ENCODE data around the gene OSBPL3.

The OSBPL3 gene

GRCh38 chr7:24980534-24981170 is 674 bp upstream of the OSBPL3 start:
- DNase-seq (ENCODE audit: low spot score), result no peak

GRCh38 chr7:24979470-24979862 is 512 bp downstream of the OSBPL3 start:
- peak; percentile 67 for DNase-seq (ENCODE audit: low spot score)

- no peak for DNase-seq (ENCODE audit: low spot score)
Observed at GRCh38 chr7:24978843-24979469, 1.0 kb downstream of the OSBPL3 start.

- no peak for DNase-seq (ENCODE audit: low spot score)
Observed at GRCh38 chr7:24975644-24976260, 4.2 kb downstream of the OSBPL3 start.

- DNase-seq (ENCODE audit: low spot score), result no peak
Observed at GRCh38 chr7:24975172-24975571, 4.8 kb downstream of the OSBPL3 start.

- DNase-seq (ENCODE audit: low spot score), result no peak
Observed at GRCh38 chr7:24974026-24974832, 5.7 kb downstream of the OSBPL3 start.

- DNase-seq (ENCODE audit: low spot score), result no peak
Observed at GRCh38 chr7:24972991-24973390, 7.0 kb downstream of the OSBPL3 start.

GRCh38 chr7:24972166-24972477 is 7.9 kb downstream of the OSBPL3 start:
- DNase-seq (ENCODE audit: low spot score), result no peak

GRCh38 chr7:24971333-24972165 is 8.4 kb downstream of the OSBPL3 start:
- no peak for DNase-seq (ENCODE audit: low spot score)

GRCh38 chr7:24970676-24971075 is 9.3 kb downstream of the OSBPL3 start:
- no peak for DNase-seq (ENCODE audit: low spot score)

- DNase-seq (ENCODE audit: low spot score), result no peak
Observed at GRCh38 chr7:24968165-24968564, 11.8 kb downstream of the OSBPL3 start.

- DNase-seq (ENCODE audit: low spot score), result no peak
Observed at GRCh38 chr7:24967696-24968095, 12.3 kb downstream of the OSBPL3 start.

GRCh38 chr7:24966802-24967201 is 13.2 kb downstream of the OSBPL3 start:
- DNase-seq (ENCODE audit: low spot score), result no peak

GRCh38 chr7:24965831-24966708 is 13.9 kb downstream of the OSBPL3 start:
- no peak for DNase-seq (ENCODE audit: low spot score)

- no peak for DNase-seq (ENCODE audit: low spot score)
Observed at GRCh38 chr7:24964191-24964590, 15.8 kb downstream of the OSBPL3 start.

GRCh38 chr7:24963218-24963617 is 16.8 kb downstream of the OSBPL3 start:
- no peak for DNase-seq (ENCODE audit: low spot score)

GRCh38 chr7:24962418-24962962 is 17.5 kb downstream of the OSBPL3 start:
- DNase-seq (ENCODE audit: low spot score), result no peak

- no peak for DNase-seq (ENCODE audit: low spot score)
Observed at GRCh38 chr7:24959735-24960485, 20.1 kb downstream of the OSBPL3 start.

- no peak for DNase-seq (ENCODE audit: low spot score)
Observed at GRCh38 chr7:24958399-24958798, 21.6 kb downstream of the OSBPL3 start.

- no peak for DNase-seq (ENCODE audit: low spot score)
Observed at GRCh38 chr7:24956021-24956420, 24.0 kb downstream of the OSBPL3 start.
